ENCODE results near the gene PHF20. TPM values are rescaled to one million over a fixed set of nuclear protein-coding genes. Genes with fewer than 3 reads are reported as not detected.
A peak's percentile ranks its signal among the peaks of the same experiment; 100 is the strongest.

The PHF20 gene
- polyA plus RNA-seq, 1 donor (not counting 4 experiments of a cell fraction or from before 2014, with no cell fraction given), result 31.9 TPM

- DNase-seq (ENCODE audit: low read depth, low spot score), result no peak
- no peaks in the 10 kb centered on the region for H3K9me3 ChIP-seq (ENCODE audit: control insufficient read depth, low read depth, low read length)
- no peaks in the 10 kb centered on the region for H3K9me1 ChIP-seq (ENCODE audit: control insufficient read depth, extremely low read depth, insufficient read depth, low read length)
- H3K36me3 ChIP-seq (ENCODE audit: control insufficient read depth in 2 of 2, extremely low read depth in 1 of 2, insufficient read depth in 2 of 2, low read length in 2 of 2), result peaks cover 2 to 7% of the 10 kb centered on the region in 2 experiments
- H3K4me3 ChIP-seq (ENCODE audit: control insufficient read depth in 2 of 3, extremely low read depth in 1 of 3, insufficient read depth in 2 of 3, low read depth in 1 of 3, low read length in 3 of 3), result no peak overlapping the region
- H4K20me1 ChIP-seq (ENCODE audit: control insufficient read depth, extremely low read depth, insufficient read depth, low read length), result no peaks in the 10 kb centered on the region
- H3K9ac ChIP-seq (ENCODE audit: control insufficient read depth, extremely low read depth, insufficient read depth, low read length), result no peak overlapping the region
- peak overlapping the region; percentile 40 for H3K27ac ChIP-seq (ENCODE audit: control insufficient read depth, insufficient read depth, low read length)
- FAIRE-seq, result peak; percentile 13
- no peak overlapping the region for H2AFZ ChIP-seq (ENCODE audit: control insufficient read depth, low read length)
- dilution Hi-C loops (cut with MboI; ENCODE audit: extremely low pct_ligation_motif_present, low sequenced_read_pairs), result no loop called here
- H3K27me3 ChIP-seq (ENCODE audit: control insufficient read depth, extremely low read depth, insufficient read depth, low read length), result no peaks in the 10 kb centered on the region
- peaks cover 27% of the 10 kb centered on the region for H3K4me1 ChIP-seq (ENCODE audit: control insufficient read depth, extremely low read depth, insufficient read depth, low read length)
- no peaks in the 10 kb centered on the region for H3K79me2 ChIP-seq (ENCODE audit: control insufficient read depth, insufficient read depth, low read length)
- TF ChIP-seq CTCF (optimal IDR thresholded peaks at IDR 0.05 in 1 of 3, IDR thresholded peaks at IDR 0.05 in 1 of 3, conservative IDR thresholded peaks at IDR 0.05 in 1 of 3; ENCODE audit: extremely low read depth in 1 of 3, insufficient read depth in 2 of 3, low read length in 3 of 3), result no peak
- TF ChIP-seq EZH2 (IDR thresholded peaks at IDR 0.05; ENCODE audit: low read length), result no peak
- no peak overlapping the region for H3K4me2 ChIP-seq (ENCODE audit: control insufficient read depth, extremely low read depth, insufficient read depth, low read depth, low read length)
Measured at GRCh38 chr20:35820715-35821114, 48.9 kb downstream of the PHF20 start.

- Histone ChIP-seq H3K4me1 (ENCODE audit: control insufficient read depth, extremely low read depth, insufficient read depth, low read length) (peaks cover 27% of the 10 kb centered on the region), H3K27me3 (ENCODE audit: control insufficient read depth, extremely low read depth, insufficient read depth, low read length) (no peaks in the 10 kb centered on the region), H3K27ac (ENCODE audit: control insufficient read depth, insufficient read depth, low read length) (peak overlapping the region; percentile 47), H3K9me1 (ENCODE audit: control insufficient read depth, extremely low read depth, insufficient read depth, low read length) (no peaks in the 10 kb centered on the region), H3K4me3 (ENCODE audit: control insufficient read depth in 2 of 3, extremely low read depth in 1 of 3, insufficient read depth in 2 of 3, low read depth in 1 of 3, low read length in 3 of 3) (peak overlapping the region in 1 of 3 experiments; percentile 23), H3K9me3 (ENCODE audit: control insufficient read depth, low read depth, low read length) (no peaks in the 10 kb centered on the region), H3K79me2 (ENCODE audit: control insufficient read depth, insufficient read depth, low read length) (no peaks in the 10 kb centered on the region), H3K36me3 (ENCODE audit: control insufficient read depth in 2 of 2, extremely low read depth in 1 of 2, insufficient read depth in 2 of 2, low read length in 2 of 2) (peaks cover 2 to 9% of the 10 kb centered on the region in 2 experiments), H4K20me1 (ENCODE audit: control insufficient read depth, extremely low read depth, insufficient read depth, low read length) (no peaks in the 10 kb centered on the region), H3K9ac (ENCODE audit: control insufficient read depth, extremely low read depth, insufficient read depth, low read length) (no peak overlapping the region), H3K4me2 (ENCODE audit: control insufficient read depth, extremely low read depth, insufficient read depth, low read depth, low read length) (no peak overlapping the region), H2AFZ (ENCODE audit: control insufficient read depth, low read length) (no peak overlapping the region)
- DNase-seq (ENCODE audit: low read depth, low spot score) (peak; percentile 23), FAIRE-seq (no peak)
- TF ChIP-seq EZH2 (IDR thresholded peaks at IDR 0.05; ENCODE audit: low read length), result no peak
- no peak for TF ChIP-seq CTCF (optimal IDR thresholded peaks at IDR 0.05 in 1 of 3, IDR thresholded peaks at IDR 0.05 in 1 of 3, conservative IDR thresholded peaks at IDR 0.05 in 1 of 3; ENCODE audit: extremely low read depth in 1 of 3, insufficient read depth in 2 of 3, low read length in 3 of 3)
- dilution Hi-C loops (cut with MboI; ENCODE audit: extremely low pct_ligation_motif_present, low sequenced_read_pairs), result no loop called here
Measured at GRCh38 chr20:35821807-35822242, 50.0 kb downstream of the PHF20 start.
